KMS-11 (cell line): Measurements from ENCODE around the gene FAM174C.

ENCODE experiments used
- H2AFZ ChIP-seq: fragments of 200-600 bp; sonication (generic); 2 replicates; pipeline ENCODE4 v1.6.1; 2016; ENCODE audit warnings: antibody characterized with exemption, mixed run types, low read depth
- H3K27ac ChIP-seq: fragments of 200-600 bp; sonication (generic); 2 replicates; pipeline ENCODE4 v1.6.1; 2016; ENCODE audit warnings: mild to moderate bottlenecking, mixed run types
- H3K27me3 ChIP-seq: fragments of 200-600 bp; sonication (generic); 2 replicates; pipeline ENCODE4 v1.6.1; 2017; ENCODE audit warnings: mild to moderate bottlenecking, low read depth, mixed run types, moderate library complexity; ENCODE audit not compliant: insufficient read depth
- H3K36me3 ChIP-seq: fragments of 200-600 bp; sonication (generic); 2 replicates; pipeline ENCODE4 v1.6.1; 2017; ENCODE audit warnings: mild to moderate bottlenecking, mixed run types; ENCODE audit not compliant: insufficient read depth
- H3K4me1 ChIP-seq: fragments of 200-600 bp; sonication (generic); 2 replicates; pipeline ENCODE4 v1.6.1; 2016; ENCODE audit warnings: mild to moderate bottlenecking, low read depth, mixed run types; ENCODE audit not compliant: poor library complexity, severe bottlenecking
- H3K4me2 ChIP-seq: fragments of 200-600 bp; sonication (generic); 2 replicates; pipeline ENCODE4 v1.7.0; 2016; ENCODE audit warnings: mild to moderate bottlenecking, mixed run types
- H3K4me3 ChIP-seq: fragments of 200-600 bp; sonication (generic); IDR thresholded peaks from 2 replicates; pipeline ENCODE4 v1.6.1; 2017; ENCODE audit warnings: low read depth, low read length, mixed read lengths; ENCODE audit not compliant: insufficient read depth
- H3K79me2 ChIP-seq: fragments of 200-600 bp; sonication (generic); 2 replicates; pipeline ENCODE4 v1.6.1; 2016; ENCODE audit warnings: low read depth, mixed run types; ENCODE audit not compliant: insufficient read depth
- H3K9ac ChIP-seq: fragments of 200-600 bp; sonication (generic); 2 replicates; pipeline ENCODE4 v1.6.1; 2016; ENCODE audit warnings: mild to moderate bottlenecking, mixed run types
- H4K20me1 ChIP-seq: fragments of 200-600 bp; sonication (generic); 2 replicates; pipeline ENCODE4 v1.6.1; 2016; ENCODE audit warnings: mild to moderate bottlenecking, mixed run types; ENCODE audit not compliant: insufficient read depth
- CTCF ChIP-seq: fragments of 200-600 bp; sonication (generic); conservative IDR thresholded peaks from 2 replicates; pipeline ENCODE4 v1.6.1; 2017; ENCODE audit warnings: low read depth, mild to moderate bottlenecking, antibody characterized with exemption, low read length, moderate library complexity, mixed read lengths

FAM174C gene

GRCh38 chr19:1228161-1228957, 47.0 kb upstream of the FAM174C start:
- Histone ChIP-seq H2AFZ (no peak overlapping the region), H3K4me1 (no peaks in the 10 kb centered on the region), H3K4me3 (no peak overlapping the region), H3K27ac (no peak overlapping the region), H4K20me1 (no peaks in the 10 kb centered on the region), H3K9ac (no peak overlapping the region), H3K36me3 (no peaks in the 10 kb centered on the region), H3K79me2 (no peaks in the 10 kb centered on the region), H3K4me2 (no peak overlapping the region), H3K27me3 (peaks cover 2% of the 10 kb centered on the region; the same call in 1 of the 2 replicates)
- TF ChIP-seq CTCF: no peak

- H3K79me2 ChIP-seq: no peaks in the 10 kb centered on the region
- no peaks in the 10 kb centered on the region for H3K36me3 ChIP-seq
Measured at GRCh38 chr19:1229056-1229923, 46.0 kb upstream of the FAM174C start.

GRCh38 chr19:1229924-1230782, 45.2 kb upstream of the FAM174C start:
- peaks cover 3% of the 10 kb centered on the region; the same call in 1 of the 2 replicates for H3K27me3 ChIP-seq
- no peak overlapping the region for H3K9ac ChIP-seq
- no peaks in the 10 kb centered on the region for H3K4me1 ChIP-seq
- H3K4me3 ChIP-seq: no peak overlapping the region
- H4K20me1 ChIP-seq: no peaks in the 10 kb centered on the region
- H2AFZ ChIP-seq: no peak overlapping the region
- H3K36me3 ChIP-seq: no peaks in the 10 kb centered on the region
- no peak for TF ChIP-seq CTCF
- H3K27ac ChIP-seq: no peak overlapping the region
- no peaks in the 10 kb centered on the region for H3K79me2 ChIP-seq
- H3K4me2 ChIP-seq: no peak overlapping the region

More at GRCh38 chr19:1229056-1229923, 46.0 kb upstream of the FAM174C start:
- H3K4me2 ChIP-seq: no peak overlapping the region
- H3K4me1 ChIP-seq: no peaks in the 10 kb centered on the region
- no peak overlapping the region for H3K9ac ChIP-seq
- no peak overlapping the region for H3K27ac ChIP-seq
- H2AFZ ChIP-seq: no peak overlapping the region
- no peak for TF ChIP-seq CTCF
- H4K20me1 ChIP-seq: no peaks in the 10 kb centered on the region
- H3K27me3 ChIP-seq: peaks cover 3% of the 10 kb centered on the region; the same call in 1 of the 2 replicates
- H3K4me3 ChIP-seq: no peak overlapping the region
